OCI-LY7 (cell line): ENCODE results near the gene LTBR. TPM values are rescaled to one million over a fixed set of nuclear protein-coding genes. Genes with fewer than 3 reads are reported as not detected.
"Not testable (repeated sequence)": the region's sequence is repeated elsewhere in the genome, so short reads cannot be mapped to it uniquely, and the experiment has no call there.

Experiments
- BruUV-seq: library from RNA; stranded (reverse); fragments of 400-500 nt; replicated peaks from 2 replicates; lab custom pipeline; 2021; lab: Mats Ljungman, UMichigan
- CTCF ChIA-PET: fragments of 300-600 bp; sonication (Branson Sonifier 250); formaldehyde crosslinking; loops from one replicate; lab custom pipeline; 2022; ENCODE audit warnings: antibody characterized with exemption; ENCODE audit not compliant: unreplicated experiment; lab: Charles Lee
- POLR2A ChIA-PET: fragments of 300-600 bp; sonication (Branson Sonifier 250); formaldehyde crosslinking; loops from one replicate; lab custom pipeline; 2022; ENCODE audit warnings: antibody characterized with exemption; lab: Charles Lee
- DNase-seq: peaks from one replicate; pipeline ENCODE4 v3.0.0-alpha.2; 2015; ENCODE audit warnings: low spot score
- H2AFZ ChIP-seq: fragments of 200-600 bp; sonication (generic), shearing (Covaris generic); 2 replicates; pipeline ENCODE4 v1.6.1; 2014; ENCODE audit warnings: mild to moderate bottlenecking, antibody characterized with exemption, low read length, moderate library complexity
- H3K27ac ChIP-seq: fragments of 200-600 bp; sonication (generic); 2 replicates; pipeline ENCODE4 v1.5.1; 2014; ENCODE audit warnings: mixed run types, low read depth, mild to moderate bottlenecking, moderate library complexity, low read length, inconsistent platforms; ENCODE audit not compliant: poor library complexity, severe bottlenecking
- H3K36me3 ChIP-seq: fragments of 200-600 bp; sonication (generic); 2 replicates; pipeline ENCODE4 v1.6.1; 2014; ENCODE audit warnings: mild to moderate bottlenecking, antibody characterized with exemption, low read length, moderate library complexity, mixed read lengths; ENCODE audit not compliant: insufficient read depth
- H3K4me1 ChIP-seq: fragments of 200-600 bp; sonication (generic); 2 replicates; pipeline ENCODE4 v1.5.1; 2014; ENCODE audit warnings: mild to moderate bottlenecking, low read length; ENCODE audit not compliant: insufficient read depth, poor library complexity, severe bottlenecking
- H3K4me2 ChIP-seq: fragments of 200-600 bp; sonication (generic); 2 replicates; pipeline ENCODE4 v1.6.1; 2014; ENCODE audit warnings: mild to moderate bottlenecking, low read length
- H3K4me3 ChIP-seq: fragments of 200-600 bp; sonication (generic); 2 replicates; pipeline ENCODE4 v1.5.1; 2014; ENCODE audit warnings: mild to moderate bottlenecking, low read depth, low read length; ENCODE audit not compliant: poor library complexity, severe bottlenecking
- H3K79me2 ChIP-seq: fragments of 200-600 bp; sonication (generic); 2 replicates; pipeline ENCODE4 v1.6.1; 2016; ENCODE audit warnings: low read depth, mild to moderate bottlenecking, low read length, moderate library complexity, mixed read lengths; ENCODE audit not compliant: insufficient read depth
- H3K9me2 ChIP-seq: fragments of 200-600 bp; sonication (generic); 2 replicates; pipeline ENCODE4 v1.6.1; 2016; ENCODE audit warnings: mild to moderate bottlenecking, low read length, mixed read lengths; ENCODE audit not compliant: insufficient read depth
- H3K9me3 ChIP-seq: fragments of 200-600 bp; sonication (generic); 2 replicates; pipeline ENCODE4 v1.6.1; 2014; ENCODE audit warnings: mild to moderate bottlenecking, mixed run types, low read length, mixed read lengths
- H4K20me1 ChIP-seq: fragments of 200-600 bp; sonication (generic); 2 replicates; pipeline ENCODE4 v1.6.1; 2014; ENCODE audit warnings: mild to moderate bottlenecking, antibody characterized with exemption, low read length, moderate library complexity, mixed read lengths; ENCODE audit not compliant: insufficient read depth
- CTCF ChIP-seq: fragments of 200-600 bp; sonication (generic); conservative IDR thresholded peaks from 2 replicates; pipeline ENCODE4 v1.5.1; 2014; ENCODE audit warnings: mild to moderate bottlenecking, antibody characterized with exemption, low read length, moderate library complexity, mixed read lengths
- EZH2phosphoT487 ChIP-seq: fragments of 200-600 bp; sonication (generic); IDR thresholded peaks from 2 replicates; pipeline ENCODE4 v1.6.1; 2018; ENCODE audit warnings: low read depth, borderline replicate concordance, mild to moderate bottlenecking, mixed run types, antibody characterized with exemption, low read length, moderate library complexity, mixed read lengths
- intact Hi-C: fragments of 100-400 bp; cut with micrococcal nuclease; formaldehyde crosslinking; loops from one replicate; pipeline ENCODE4 v1.10.0; 2022; ENCODE audit not compliant: unreplicated experiment
- total RNA-seq, 2 experiments: library from RNA; depleted of rRNA in 1 of 2; stranded (reverse); fragments of >200 nt in 1 of 2; shearing (Covaris generic) in 1 of 2; gene quantifications; 2 replicates each; pipeline ENCODE4 v1.2.3, GENCODE V29; 2014 to 2022

Gene LTBR
- total RNA-seq, 2 experiments from 2014 or later, result not detected

- Histone ChIP-seq H3K4me3 (no peak overlapping the region), H4K20me1 (no peaks in the 10 kb centered on the region), H3K4me1 (peaks cover 74% of the 10 kb centered on the region), H3K36me3 (peaks cover 23% of the 10 kb centered on the region), H3K79me2 (peaks cover 61% of the 10 kb centered on the region; the same call in 1 of the 2 replicates), H3K4me2 (peak overlapping the region; percentile 81), H2AFZ (no peak overlapping the region), H3K27ac (peak overlapping the region; percentile 80), H3K9me2 (no peaks in the 10 kb centered on the region), H3K9me3 (no peaks in the 10 kb centered on the region)
- no peak for DNase-seq
- intact Hi-C loops, result loop anchor here (5.0 kb wide), 2 partner anchors 129 to 194 kb away; partner anchors contain the start of gene GAPDH
- no peak for TF ChIP-seq CTCF
- TF ChIP-seq EZH2phosphoT487, result no peak
- no TSS peak for BruUV-seq
- CTCF ChIA-PET, result no interaction called here
- POLR2A ChIA-PET, result interaction anchor here (1.7 kb wide), 1 partner anchor 18 kb away, joined by 11 read pairs; no protein-coding TSS in a partner anchor
Measured at GRCh38 chr12:6337958-6338433, 46.0 kb upstream of the LTBR start.

GRCh38 chr12:6338536-6338935 lies 45.4 kb upstream of the LTBR start:
- H4K20me1 ChIP-seq, H2AFZ ChIP-seq, H3K27ac ChIP-seq, DNase-seq, BruUV-seq, CTCF ChIA-PET, H3K9me3 ChIP-seq, H3K4me3 ChIP-seq, H3K9me2 ChIP-seq: not testable (repeated sequence)
- peaks cover 61% of the 10 kb centered on the region; the same call in 1 of the 2 replicates for H3K79me2 ChIP-seq
- POLR2A ChIA-PET, result interaction anchor here (0.9 to 1.7 kb wide), 5 partner anchors 8 to 125 kb away, joined by 3 to 11 read pairs (median 3); no protein-coding TSS in a partner anchor
- H3K36me3 ChIP-seq, result peaks cover 17% of the 10 kb centered on the region
- intact Hi-C loops, result loop anchor here (5.0 kb wide), 2 partner anchors 129 to 194 kb away; partner anchors contain the start of gene GAPDH
- peaks cover 75% of the 10 kb centered on the region for H3K4me1 ChIP-seq
- 0 out of 2 replicates have a peak overlapping the region, but pooled peaks have one; percentile 85 for H3K4me2 ChIP-seq

GRCh38 chr12:6338955-6339354 lies 45.0 kb upstream of the LTBR start:
- Histone ChIP-seq H3K4me2 (peak overlapping the region; percentile 85), H3K36me3 (peaks cover 13% of the 10 kb centered on the region; the same call in 1 of the 2 replicates), H3K4me1 (peaks cover 79% of the 10 kb centered on the region), H3K27ac (peak overlapping the region; percentile 56), H4K20me1 (no peaks in the 10 kb centered on the region), H3K9me3 (no peaks in the 10 kb centered on the region), H2AFZ (no peak overlapping the region), H3K9me2 (no peaks in the 10 kb centered on the region), H3K4me3 (peak overlapping the region; percentile 79), H3K79me2 (peaks cover 61% of the 10 kb centered on the region; the same call in 1 of the 2 replicates)
- no TSS peak for BruUV-seq
- DNase-seq, result no peak
- no peak for TF ChIP-seq EZH2phosphoT487
- TF ChIP-seq CTCF, result no peak
- CTCF ChIA-PET, result interaction anchor here (1.0 kb wide), 1 partner anchor 17 kb away, joined by 5 read pairs; no protein-coding TSS in a partner anchor
- intact Hi-C loops, result loop anchor here (5.0 kb wide), 2 partner anchors 128 to 193 kb away; partner anchors contain the start of gene GAPDH
- POLR2A ChIA-PET, result interaction anchor here (0.7 to 1.7 kb wide), 7 partner anchors 9 to 124 kb away, joined by 3 to 11 read pairs (median 3); no protein-coding TSS in a partner anchor
